GM21717 (cell line): ENCODE results near the gene NEAT1.

Experiments used
- ATAC-seq: cut with Tn5 transposase; IDR thresholded peaks from one replicate; pipeline ENCODE4 v1.9.1; 2021; ENCODE audit warnings: mild to moderate bottlenecking, moderate library complexity; ENCODE audit not compliant: unreplicated experiment

The NEAT1 gene

GRCh38 chr11:65422633-65423515, at the start of gene NEAT1:
NEAT1 (plus strand) TSS chr11:65422798.
- no peak for ATAC-seq

GRCh38 chr11:65373839-65374580, 48.6 kb upstream of the NEAT1 start:
- no peak for ATAC-seq

GRCh38 chr11:65375012-65375411, 47.6 kb upstream of the NEAT1 start:
- ATAC-seq, result no peak

GRCh38 chr11:65376138-65376713, 46.4 kb upstream of the NEAT1 start:
- ATAC-seq, result no peak

- no peak for ATAC-seq
Observed at GRCh38 chr11:65377036-65377435, 45.6 kb upstream of the NEAT1 start.

GRCh38 chr11:65377777-65378176, 44.8 kb upstream of the NEAT1 start:
- no peak for ATAC-seq

- ATAC-seq, result no peak
Observed at GRCh38 chr11:65378208-65378927, 44.2 kb upstream of the NEAT1 start.

GRCh38 chr11:65378928-65379638, 43.5 kb upstream of the NEAT1 start:
- ATAC-seq, result no peak

GRCh38 chr11:65379698-65380459, 42.7 kb upstream of the NEAT1 start:
- no peak for ATAC-seq

- ATAC-seq, result no peak
Observed at GRCh38 chr11:65380460-65381119, 42.0 kb upstream of the NEAT1 start.

- ATAC-seq, result no peak
Observed at GRCh38 chr11:65381716-65382032, 40.9 kb upstream of the NEAT1 start.

GRCh38 chr11:65382033-65382803, 40.4 kb upstream of the NEAT1 start, which contains the start of gene SLC25A45:
SLC25A45 (minus strand) TSS chr11:65382646; CDS start chr11:65381951, 695 bp downstream.
- ATAC-seq, result peak; percentile 48

GRCh38 chr11:65382804-65383368, 39.7 kb upstream of the NEAT1 start:
- ATAC-seq, result no peak

- ATAC-seq, result no peak
Observed at GRCh38 chr11:65383778-65384177, 38.8 kb upstream of the NEAT1 start.

GRCh38 chr11:65384301-65384889, 38.2 kb upstream of the NEAT1 start:
- ATAC-seq, result no peak

- no peak for ATAC-seq
Observed at GRCh38 chr11:65386307-65387140, 36.1 kb upstream of the NEAT1 start, which contains the start of gene FRMD8. FRMD8 (plus strand) TSS chr11:65386637; CDS start chr11:65387037, 400 bp downstream.

GRCh38 chr11:65388731-65389130, 33.9 kb upstream of the NEAT1 start:
- ATAC-seq, result no peak
